CD4-positive, alpha-beta memory T cell (primary cell): ENCODE measurements around the gene ABCB9. TPM values are rescaled to one million over a fixed set of nuclear protein-coding genes. Genes with fewer than 3 reads are reported as not detected.

Experiments used
- CTCF ChIA-PET: fragments of 350-600 bp; sonication (Branson Sonifier 250); formaldehyde crosslinking; loops from one replicate; lab custom pipeline; 2021; ENCODE audit warnings: inconsistent platforms; ENCODE audit not compliant: partially characterized antibody; lab: Charles Lee
- POLR2A ChIA-PET: fragments of 350-600 bp; sonication (Branson Sonifier 250); formaldehyde crosslinking; loops from one replicate; lab custom pipeline; 2021; ENCODE audit not compliant: partially characterized antibody; lab: Charles Lee
- DNase-seq, 5 donors: peaks; one replicate each; pipeline versions ENCODE4 v3.0.0 to v3.0.0-alpha.2; 2020 to 2022; ENCODE audit warnings: mixed read lengths in 1 of 5
- H3K27ac ChIP-seq: one replicate; pipeline ENCODE4 v1.7.0; 2013; ENCODE audit warnings: low read depth, low read length
- H3K27me3 ChIP-seq: 2 replicates; pipeline ENCODE4 v1.7.0; 2013; ENCODE audit warnings: mild to moderate bottlenecking, low read length, moderate library complexity; ENCODE audit not compliant: insufficient read depth
- H3K36me3 ChIP-seq: 2 replicates; pipeline ENCODE4 v1.7.0; 2013; ENCODE audit warnings: mild to moderate bottlenecking, low read length, moderate library complexity; ENCODE audit not compliant: insufficient read depth
- H3K4me1 ChIP-seq: 2 replicates; pipeline ENCODE4 v1.7.0; 2013; ENCODE audit warnings: mild to moderate bottlenecking, low read length, moderate library complexity; ENCODE audit not compliant: insufficient read depth
- H3K4me3 ChIP-seq, 2 donors: one replicate each; pipeline ENCODE4 v1.7.0; 2013; ENCODE audit warnings: low read length in 2 of 2, mild to moderate bottlenecking in 1 of 2
- H3K9me3 ChIP-seq, 2 donors: one replicate each; pipeline ENCODE4 v1.7.0; 2013; ENCODE audit warnings: low read length in 2 of 2, control low read depth in 1 of 2; ENCODE audit not compliant: control insufficient read depth in 1 of 2
- H3K27ac Mint-ChIP-seq, 7 donors: one replicate each; pipeline ENCODE4 v1.8.0; 2020 to 2021; ENCODE audit warnings: mixed read lengths in 7 of 7, mild to moderate bottlenecking in 6 of 7, inconsistent platforms in 3 of 7, moderate library complexity in 3 of 7
- H3K27me3 Mint-ChIP-seq, 2 donors: one replicate each; pipeline ENCODE4 v1.8.0; 2020 to 2021; ENCODE audit warnings: mixed read lengths in 2 of 2
- H3K36me3 Mint-ChIP-seq, 2 donors: one replicate each; pipeline ENCODE4 v1.8.0; 2020 to 2021; ENCODE audit warnings: mixed read lengths in 2 of 2, inconsistent platforms in 1 of 2, mild to moderate bottlenecking in 1 of 2
- H3K4me1 Mint-ChIP-seq, 4 donors: one replicate each; pipeline ENCODE4 v1.8.0; 2020 to 2021; ENCODE audit warnings: mixed read lengths in 4 of 4, mild to moderate bottlenecking in 1 of 4
- H3K4me3 Mint-ChIP-seq, 8 donors: one replicate each; pipeline ENCODE4 v1.8.0; 2020 to 2021; ENCODE audit warnings: mixed read lengths in 8 of 8, mild to moderate bottlenecking in 7 of 8, moderate library complexity in 6 of 8, inconsistent platforms in 3 of 8
- H3K9me3 Mint-ChIP-seq, 8 donors: one replicate each; pipeline ENCODE4 v1.8.0; 2020 to 2021; ENCODE audit warnings: mixed read lengths in 8 of 8, mild to moderate bottlenecking in 5 of 8, inconsistent platforms in 3 of 8, moderate library complexity in 1 of 8
- intact Hi-C: fragments of 100-400 bp; cut with micrococcal nuclease; formaldehyde crosslinking; loops from one replicate; pipeline ENCODE4 v1.15.1; 2023
- polyA plus RNA-seq, 2 donors: library from polyadenylated mRNA; unstranded; fragments of 300-500 nt; fragmentation: Illumina TruSeq; gene quantifications; one replicate each; pipeline ENCODE4 v1.2.3, GENCODE V29; 2021
- total RNA-seq, 2 experiments: library from RNA; stranded (reverse); gene quantifications; one replicate each; pipeline ENCODE4 v1.2.3, GENCODE V29; 2021

The ABCB9 gene
- total and polyA plus RNA-seq, 4 experiments from 2014 or later = 0.81 to 7.1 (median 3.8) TPM

GRCh38 chr12:123005081-123005626 lies 38.9 kb upstream of the ABCB9 start:
- H3K27ac ChIP-seq = no peak overlapping the region
- peaks cover 4 to 18% of the 10 kb centered on the region in 2 donors for H3K36me3 Mint-ChIP-seq
- POLR2A ChIA-PET = interaction anchor here (0.6 kb wide), 1 partner anchor 22 kb away, joined by 3 read pairs; no protein-coding TSS in a partner anchor
- no peak overlapping the region for H3K4me3 Mint-ChIP-seq
- no peak overlapping the region for H3K27ac Mint-ChIP-seq
- no peaks in the 10 kb centered on the region for H3K27me3 ChIP-seq
- H3K4me1 ChIP-seq = no peaks in the 10 kb centered on the region
- intact Hi-C loops = no loop called here
- no peaks in the 10 kb centered on the region for H3K9me3 ChIP-seq
- H3K9me3 Mint-ChIP-seq = no peaks in the 10 kb centered on the region
- H3K4me3 ChIP-seq = no peak overlapping the region
- CTCF ChIA-PET = no interaction called here
- H3K27me3 Mint-ChIP-seq = no peaks in the 10 kb centered on the region
- H3K36me3 ChIP-seq = no peaks in the 10 kb centered on the region
- H3K4me1 Mint-ChIP-seq = no peaks in the 10 kb centered on the region
- no peak for DNase-seq

GRCh38 chr12:123004287-123004686 lies 38.0 kb upstream of the ABCB9 start:
- no peaks in the 10 kb centered on the region for H3K9me3 Mint-ChIP-seq
- no peaks in the 10 kb centered on the region for H3K36me3 ChIP-seq
- no peak overlapping the region for H3K27ac ChIP-seq
- no peaks in the 10 kb centered on the region for H3K4me1 ChIP-seq
- no peaks in the 10 kb centered on the region for H3K9me3 ChIP-seq
- no peak overlapping the region for H3K4me3 Mint-ChIP-seq
- no peaks in the 10 kb centered on the region for H3K4me1 Mint-ChIP-seq
- intact Hi-C loops = no loop called here
- H3K27ac Mint-ChIP-seq = peak overlapping the region in 1 of 7 donors; percentile 68
- H3K27me3 Mint-ChIP-seq = no peaks in the 10 kb centered on the region
- H3K4me3 ChIP-seq = no peak overlapping the region
- H3K36me3 Mint-ChIP-seq = peaks cover 4 to 12% of the 10 kb centered on the region in 2 donors
- ChIA-PET POLR2A (no interaction called here), CTCF (no interaction called here)
- H3K27me3 ChIP-seq = no peaks in the 10 kb centered on the region
- DNase-seq = no peak

GRCh38 chr12:123003257-123003656 lies 37.0 kb upstream of the ABCB9 start:
- CTCF ChIA-PET = no interaction called here
- Histone ChIP-seq H3K27me3 (no peaks in the 10 kb centered on the region), H3K4me1 (no peaks in the 10 kb centered on the region), H3K27ac (no peak overlapping the region), H3K4me3 (no peak overlapping the region), H3K36me3 (no peaks in the 10 kb centered on the region), H3K9me3 (no peaks in the 10 kb centered on the region)
- peaks cover 4 to 12% of the 10 kb centered on the region in 2 donors for H3K36me3 Mint-ChIP-seq
- H3K4me1 Mint-ChIP-seq = no peaks in the 10 kb centered on the region
- H3K4me3 Mint-ChIP-seq = no peak overlapping the region
- intact Hi-C loops = no loop called here
- POLR2A ChIA-PET = no interaction called here
- peak overlapping the region in 1 of 7 donors; percentile 24 for H3K27ac Mint-ChIP-seq
- H3K9me3 Mint-ChIP-seq = no peaks in the 10 kb centered on the region
- no peak for DNase-seq
- H3K27me3 Mint-ChIP-seq = no peaks in the 10 kb centered on the region

- H3K9me3 Mint-ChIP-seq = no peaks in the 10 kb centered on the region
- no peaks in the 10 kb centered on the region for H3K4me1 ChIP-seq
- ChIA-PET POLR2A (no interaction called here), CTCF (no interaction called here)
- no peaks in the 10 kb centered on the region for H3K27me3 ChIP-seq
- H3K4me1 Mint-ChIP-seq = no peaks in the 10 kb centered on the region
- H3K4me3 ChIP-seq = no peak overlapping the region
- H3K27me3 Mint-ChIP-seq = no peaks in the 10 kb centered on the region
- no peaks in the 10 kb centered on the region for H3K36me3 ChIP-seq
- no peak for DNase-seq
- no peak overlapping the region for H3K4me3 Mint-ChIP-seq
- peaks cover 0 to 4% of the 10 kb centered on the region in 2 donors for H3K36me3 Mint-ChIP-seq
- H3K27ac Mint-ChIP-seq = no peak overlapping the region
- intact Hi-C loops = no loop called here
- H3K27ac ChIP-seq = no peak overlapping the region
- H3K9me3 ChIP-seq = no peaks in the 10 kb centered on the region
These were observed 35.2 kb upstream of the ABCB9 start for GRCh38 chr12:123001464-123001863.

- no peaks in the 10 kb centered on the region for H3K36me3 ChIP-seq
- no peak overlapping the region for H3K27ac ChIP-seq
- H3K9me3 ChIP-seq = no peaks in the 10 kb centered on the region
- CTCF ChIA-PET = no interaction called here
- Mint-ChIP-seq H3K4me1 (no peaks in the 10 kb centered on the region), H3K27me3 (no peaks in the 10 kb centered on the region), H3K27ac (no peak overlapping the region), H3K36me3 (peaks cover 0 to 4% of the 10 kb centered on the region in 2 donors), H3K4me3 (no peak overlapping the region), H3K9me3 (no peaks in the 10 kb centered on the region)
- DNase-seq = no peak
- POLR2A ChIA-PET = no interaction called here
- H3K27me3 ChIP-seq = no peaks in the 10 kb centered on the region
- no peak overlapping the region for H3K4me3 ChIP-seq
- intact Hi-C loops = no loop called here
- H3K4me1 ChIP-seq = no peaks in the 10 kb centered on the region
These were observed 34.3 kb upstream of the ABCB9 start for GRCh38 chr12:123000578-123000977.

GRCh38 chr12:122999986-123000420 lies 33.7 kb upstream of the ABCB9 start:
- CTCF ChIA-PET = no interaction called here

GRCh38 chr12:122999196-122999946 lies 33.1 kb upstream of the ABCB9 start:
- ChIA-PET POLR2A (interaction anchor here (1.5 kb wide), 1 partner anchor 233 kb away, joined by 3 read pairs; no protein-coding TSS in a partner anchor), CTCF (no interaction called here)
- H3K4me1 ChIP-seq = no peaks in the 10 kb centered on the region
- Mint-ChIP-seq H3K4me3 (no peak overlapping the region), H3K9me3 (no peaks in the 10 kb centered on the region), H3K27me3 (no peaks in the 10 kb centered on the region), H3K36me3 (peaks cover 0 to 2% of the 10 kb centered on the region in 2 donors), H3K4me1 (no peaks in the 10 kb centered on the region), H3K27ac (peak overlapping the region in 1 of 7 donors; percentile 47)
- H3K9me3 ChIP-seq = no peaks in the 10 kb centered on the region
- no peaks in the 10 kb centered on the region for H3K27me3 ChIP-seq
- no peak overlapping the region for H3K27ac ChIP-seq
- no peak overlapping the region for H3K4me3 ChIP-seq
- H3K36me3 ChIP-seq = no peaks in the 10 kb centered on the region
- DNase-seq = no peak
- intact Hi-C loops = no loop called here

More at GRCh38 chr12:122999986-123000420, 33.7 kb upstream of the ABCB9 start:
- Histone ChIP-seq H3K36me3 (no peaks in the 10 kb centered on the region), H3K4me1 (no peaks in the 10 kb centered on the region), H3K4me3 (no peak overlapping the region), H3K27me3 (no peaks in the 10 kb centered on the region), H3K9me3 (no peaks in the 10 kb centered on the region), H3K27ac (no peak overlapping the region)
- Mint-ChIP-seq H3K27me3 (no peaks in the 10 kb centered on the region), H3K4me1 (no peaks in the 10 kb centered on the region), H3K9me3 (no peaks in the 10 kb centered on the region), H3K27ac (no peak overlapping the region), H3K36me3 (peaks cover 0 to 4% of the 10 kb centered on the region in 2 donors), H3K4me3 (no peak overlapping the region)
- no peak for DNase-seq
- POLR2A ChIA-PET = no interaction called here
- intact Hi-C loops = no loop called here
